ENCODE measurements around the gene CDH22. TPM values are rescaled to one million over a fixed set of nuclear protein-coding genes. Genes with fewer than 3 reads are reported as not detected.

CDH22 gene
- total RNA-seq, 2 donors from 2014 or later: 0.22 to 0.77 TPM

DNA sequence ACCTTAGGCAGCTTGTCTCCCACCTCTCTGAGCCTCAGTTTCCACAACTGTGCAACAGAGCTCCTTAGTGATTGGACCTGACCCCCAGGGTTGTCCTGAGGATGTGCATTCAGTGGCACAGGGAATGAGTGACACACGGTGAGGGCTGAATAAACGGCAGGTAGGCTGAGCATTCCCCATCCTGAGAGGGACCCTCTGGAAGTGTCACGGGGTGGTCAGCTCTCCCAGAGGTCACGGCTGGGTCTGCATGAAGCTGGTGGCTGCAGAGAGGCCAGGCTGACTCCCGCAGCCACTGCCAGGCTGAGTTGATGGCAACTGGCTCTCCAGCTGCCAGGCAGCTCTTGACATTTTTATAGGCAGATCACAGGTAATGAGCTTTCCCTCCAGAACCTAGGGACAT, 147.6 kb downstream of the CDH22 start:
- Mint-ChIP-seq H3K4me1 (peaks cover 2% of the 10 kb centered on the region), H3K27ac (no peak overlapping the region), H3K9me3 (no peaks in the 10 kb centered on the region), H3K36me3 (ENCODE audit: low read depth) (no peaks in the 10 kb centered on the region), H3K4me3 (no peak overlapping the region), H3K27me3 (ENCODE audit: insufficient read depth) (peaks cover 25% of the 10 kb centered on the region)
- Histone ChIP-seq H3K36me3 (ENCODE audit: control insufficient read depth, insufficient read depth, low read length) (no peaks in the 10 kb centered on the region), H3K27ac (ENCODE audit: low read depth, low read length) (no peak overlapping the region), H3K27me3 (ENCODE audit: control insufficient read depth, insufficient read depth, low read length, poor library complexity, severe bottlenecking) (peaks cover 34% of the 10 kb centered on the region), H3K9me3 (ENCODE audit: control insufficient read depth, low read length) (no peaks in the 10 kb centered on the region), H3K9ac (ENCODE audit: extremely low read depth, low read length, poor library complexity, severe bottlenecking) (no peak overlapping the region), H3K4me3 (ENCODE audit: low read length) (no peak overlapping the region), H3K4me1 (ENCODE audit: control insufficient read depth, insufficient read depth, low read length) (no peaks in the 10 kb centered on the region)
- WGBS, 2 experiments (ENCODE audit: insufficient coverage in 1 of 2, insufficient read length in 1 of 2): 89% methylated on average over 5 of the region's 5 CpGs
- TF ChIP-seq, protein P1, sequence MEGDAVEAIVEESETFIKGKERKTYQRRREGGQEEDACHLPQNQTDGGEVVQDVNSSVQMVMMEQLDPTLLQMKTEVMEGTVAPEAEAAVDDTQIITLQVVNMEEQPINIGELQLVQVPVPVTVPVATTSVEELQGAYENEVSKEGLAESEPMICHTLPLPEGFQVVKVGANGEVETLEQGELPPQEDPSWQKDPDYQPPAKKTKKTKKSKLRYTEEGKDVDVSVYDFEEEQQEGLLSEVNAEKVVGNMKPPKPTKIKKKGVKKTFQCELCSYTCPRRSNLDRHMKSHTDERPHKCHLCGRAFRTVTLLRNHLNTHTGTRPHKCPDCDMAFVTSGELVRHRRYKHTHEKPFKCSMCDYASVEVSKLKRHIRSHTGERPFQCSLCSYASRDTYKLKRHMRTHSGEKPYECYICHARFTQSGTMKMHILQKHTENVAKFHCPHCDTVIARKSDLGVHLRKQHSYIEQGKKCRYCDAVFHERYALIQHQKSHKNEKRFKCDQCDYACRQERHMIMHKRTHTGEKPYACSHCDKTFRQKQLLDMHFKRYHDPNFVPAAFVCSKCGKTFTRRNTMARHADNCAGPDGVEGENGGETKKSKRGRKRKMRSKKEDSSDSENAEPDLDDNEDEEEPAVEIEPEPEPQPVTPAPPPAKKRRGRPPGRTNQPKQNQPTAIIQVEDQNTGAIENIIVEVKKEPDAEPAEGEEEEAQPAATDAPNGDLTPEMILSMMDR (conservative IDR thresholded peaks at IDR 0.05): no peak
- DNase-seq: no peak

DNA sequence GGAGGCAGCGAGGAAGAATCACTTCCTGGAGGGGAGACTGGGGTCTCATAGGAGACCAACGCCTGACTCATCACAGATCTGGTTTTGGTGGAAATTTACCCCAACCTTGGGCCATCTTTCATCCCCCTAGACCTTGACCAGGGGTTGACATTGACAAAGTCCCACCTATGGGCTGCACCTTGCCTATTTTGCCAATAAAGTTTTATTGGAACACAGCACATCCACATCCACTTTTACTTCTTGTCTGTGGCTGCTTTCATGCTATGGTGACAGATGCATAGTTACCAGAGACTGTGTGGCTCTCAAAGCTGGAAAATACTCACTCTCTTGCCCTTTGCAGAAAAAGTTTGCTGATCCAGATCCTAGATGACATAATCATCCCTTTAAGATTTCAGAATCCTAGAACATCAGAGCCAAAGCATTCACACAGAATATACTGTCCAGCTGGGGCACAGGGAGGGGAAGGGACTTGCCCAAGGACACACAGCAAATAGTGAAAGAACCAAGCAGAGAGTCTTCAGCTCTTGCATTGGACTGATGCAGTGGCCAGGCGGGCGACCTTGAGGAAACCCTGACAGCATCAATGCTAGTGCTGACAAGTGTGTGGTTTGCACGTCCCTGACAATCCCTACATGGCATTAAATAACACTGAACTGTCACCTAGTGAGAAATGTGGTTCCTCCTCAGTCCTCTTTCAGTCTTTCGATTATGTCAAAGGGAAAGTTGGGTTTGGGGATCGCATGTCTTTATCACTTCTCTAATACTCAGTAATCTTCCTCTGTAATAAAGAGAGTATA, 149.0 kb downstream of the CDH22 start:
- Histone ChIP-seq H3K4me1 (ENCODE audit: control insufficient read depth, insufficient read depth, low read length) (no peaks in the 10 kb centered on the region), H3K36me3 (ENCODE audit: control insufficient read depth, insufficient read depth, low read length) (no peaks in the 10 kb centered on the region), H3K9me3 (ENCODE audit: control insufficient read depth, low read length) (no peaks in the 10 kb centered on the region), H3K9ac (ENCODE audit: extremely low read depth, low read length, poor library complexity, severe bottlenecking) (no peak overlapping the region), H3K4me3 (ENCODE audit: low read length) (no peak overlapping the region), H3K27me3 (ENCODE audit: control insufficient read depth, insufficient read depth, low read length, poor library complexity, severe bottlenecking) (peaks cover 34% of the 10 kb centered on the region), H3K27ac (ENCODE audit: low read depth, low read length) (no peak overlapping the region)
- no peaks in the 10 kb centered on the region for H3K36me3 Mint-ChIP-seq (ENCODE audit: low read depth)
- H3K4me1 Mint-ChIP-seq: peaks cover 2% of the 10 kb centered on the region
- no peak for DNase-seq
- no peak overlapping the region for H3K4me3 Mint-ChIP-seq
- 82 to 86% methylated on average over 5 to 7 of the region's 7 CpGs for WGBS, 2 experiments (ENCODE audit: insufficient coverage in 1 of 2, insufficient read length in 1 of 2)
- H3K27me3 Mint-ChIP-seq (ENCODE audit: insufficient read depth): peaks cover 25% of the 10 kb centered on the region
- H3K9me3 Mint-ChIP-seq: no peaks in the 10 kb centered on the region
- no peak overlapping the region for H3K27ac Mint-ChIP-seq
- TF ChIP-seq, protein P1 (conservative IDR thresholded peaks at IDR 0.05): no peak

DNA sequence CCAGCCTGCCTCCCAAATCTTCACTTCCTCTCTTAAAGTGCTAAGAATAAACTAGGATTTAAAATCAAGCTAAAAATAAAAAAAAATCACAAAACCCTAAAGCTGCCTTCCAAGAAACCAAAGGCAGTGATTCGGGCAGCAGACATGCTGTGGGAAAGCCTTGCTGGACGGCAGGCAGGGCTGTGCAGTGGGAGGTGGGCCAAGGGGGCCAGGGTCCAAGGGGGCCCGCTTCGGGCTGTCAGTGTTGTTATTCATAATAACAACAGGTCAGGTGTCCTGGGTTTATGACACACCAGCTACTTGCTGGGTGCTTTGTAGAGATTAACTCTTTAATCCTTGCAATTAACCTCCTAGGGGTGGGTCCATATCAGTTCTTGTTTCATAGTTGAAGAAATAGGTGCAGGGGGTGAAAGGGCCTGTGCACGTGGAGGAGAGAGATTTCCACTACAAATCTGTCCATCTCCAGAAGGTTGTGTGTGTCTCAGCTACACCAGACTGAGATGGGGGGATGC, 149.8 kb downstream of the CDH22 start:
- WGBS, 2 experiments (ENCODE audit: insufficient coverage in 1 of 2, insufficient read length in 1 of 2): 83% methylated on average over 4 of the region's 5 CpGs; no CpG with 5 or more reads in 1 of the 2 experiments
- no peaks in the 10 kb centered on the region for H3K9me3 ChIP-seq (ENCODE audit: control insufficient read depth, low read length)
- no peak overlapping the region for H3K4me3 ChIP-seq (ENCODE audit: low read length)

More for the DNA sequence above, 149.8 kb downstream of the CDH22 start:
- Mint-ChIP-seq H3K27ac (no peak overlapping the region), H3K4me1 (peaks cover 2% of the 10 kb centered on the region), H3K4me3 (no peak overlapping the region), H3K27me3 (ENCODE audit: insufficient read depth) (peaks cover 23% of the 10 kb centered on the region), H3K36me3 (ENCODE audit: low read depth) (no peaks in the 10 kb centered on the region), H3K9me3 (no peaks in the 10 kb centered on the region)
- H3K27ac ChIP-seq (ENCODE audit: low read depth, low read length): no peak overlapping the region
- H3K36me3 ChIP-seq (ENCODE audit: control insufficient read depth, insufficient read depth, low read length): no peaks in the 10 kb centered on the region
- TF ChIP-seq, protein P1 (conservative IDR thresholded peaks at IDR 0.05): no peak
- DNase-seq: no peak
- peaks cover 34% of the 10 kb centered on the region for H3K27me3 ChIP-seq (ENCODE audit: control insufficient read depth, insufficient read depth, low read length, poor library complexity, severe bottlenecking)
- no peak overlapping the region for H3K9ac ChIP-seq (ENCODE audit: extremely low read depth, low read length, poor library complexity, severe bottlenecking)
- no peaks in the 10 kb centered on the region for H3K4me1 ChIP-seq (ENCODE audit: control insufficient read depth, insufficient read depth, low read length)
